ENCODE data around the gene RPL38. TPM values are rescaled to one million over a fixed set of nuclear protein-coding genes. Genes with fewer than 3 reads are reported as not detected.

RPL38 gene
- total RNA-seq, 1 donor from 2014 or later, result 659 TPM

DNA sequence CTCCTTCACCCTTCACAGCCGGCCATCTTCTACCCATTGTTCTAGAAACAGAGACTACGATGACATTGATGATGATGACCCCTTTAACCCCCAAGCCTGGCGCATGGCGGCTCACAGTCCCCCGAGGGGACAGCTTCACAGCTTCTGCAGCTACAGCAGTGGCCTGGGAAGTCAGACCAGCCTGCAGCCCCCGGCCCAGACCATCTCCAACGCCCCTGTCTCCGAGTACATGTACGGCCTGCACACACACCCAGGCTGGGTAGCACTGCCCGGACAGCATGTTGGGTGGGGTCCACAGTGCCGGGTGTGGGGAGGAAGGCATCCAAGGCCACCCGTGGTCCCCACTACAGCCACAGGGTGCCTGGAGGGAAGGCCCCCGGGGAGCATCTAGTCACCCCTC, 49.6 kb downstream of the RPL38 start:
- Histone ChIP-seq H3K27me3 (no peaks in the 10 kb centered on the region), H3K4me3 (no peak overlapping the region), H3K27ac (no peak overlapping the region), H3K36me3 (no peaks in the 10 kb centered on the region), H3K9me3 (no peaks in the 10 kb centered on the region), H3K4me1 (no peaks in the 10 kb centered on the region)
- ATAC-seq, result no peak
- TF ChIP-seq, protein P1, sequence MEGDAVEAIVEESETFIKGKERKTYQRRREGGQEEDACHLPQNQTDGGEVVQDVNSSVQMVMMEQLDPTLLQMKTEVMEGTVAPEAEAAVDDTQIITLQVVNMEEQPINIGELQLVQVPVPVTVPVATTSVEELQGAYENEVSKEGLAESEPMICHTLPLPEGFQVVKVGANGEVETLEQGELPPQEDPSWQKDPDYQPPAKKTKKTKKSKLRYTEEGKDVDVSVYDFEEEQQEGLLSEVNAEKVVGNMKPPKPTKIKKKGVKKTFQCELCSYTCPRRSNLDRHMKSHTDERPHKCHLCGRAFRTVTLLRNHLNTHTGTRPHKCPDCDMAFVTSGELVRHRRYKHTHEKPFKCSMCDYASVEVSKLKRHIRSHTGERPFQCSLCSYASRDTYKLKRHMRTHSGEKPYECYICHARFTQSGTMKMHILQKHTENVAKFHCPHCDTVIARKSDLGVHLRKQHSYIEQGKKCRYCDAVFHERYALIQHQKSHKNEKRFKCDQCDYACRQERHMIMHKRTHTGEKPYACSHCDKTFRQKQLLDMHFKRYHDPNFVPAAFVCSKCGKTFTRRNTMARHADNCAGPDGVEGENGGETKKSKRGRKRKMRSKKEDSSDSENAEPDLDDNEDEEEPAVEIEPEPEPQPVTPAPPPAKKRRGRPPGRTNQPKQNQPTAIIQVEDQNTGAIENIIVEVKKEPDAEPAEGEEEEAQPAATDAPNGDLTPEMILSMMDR (IDR thresholded peaks at IDR 0.05), result no peak
- intact Hi-C loops (cut with DNase I), result no loop called here
- no peak for DNase-seq

DNA sequence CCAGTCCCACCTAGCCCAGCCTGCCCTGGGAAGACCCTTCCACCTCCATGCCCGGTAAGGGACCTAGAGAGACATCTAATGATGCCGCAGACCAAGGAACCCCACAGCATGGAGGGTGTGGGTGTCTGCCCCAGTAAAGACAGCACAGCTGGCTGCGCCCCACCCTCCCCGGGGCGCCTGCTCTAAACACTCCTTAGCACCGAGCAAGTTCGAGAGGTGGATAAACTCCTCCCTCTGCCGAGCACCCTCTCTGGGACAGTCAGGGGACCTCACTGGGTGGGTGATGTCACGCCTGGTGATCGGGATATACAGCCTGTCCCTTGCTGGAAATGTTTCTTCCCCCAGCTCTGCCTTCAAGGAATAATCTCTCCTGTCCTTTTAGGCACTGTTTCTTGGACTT, 53.8 kb downstream of the RPL38 start:
- DNase-seq (no peak), ATAC-seq (no peak)
- no peaks in the 10 kb centered on the region for H3K9me3 ChIP-seq
- no peaks in the 10 kb centered on the region for H3K4me1 ChIP-seq
- H3K27me3 ChIP-seq, result no peaks in the 10 kb centered on the region
- H3K36me3 ChIP-seq, result no peaks in the 10 kb centered on the region
- H3K27ac ChIP-seq, result no peak overlapping the region
- intact Hi-C loops (cut with DNase I), result no loop called here
- TF ChIP-seq, protein P1 (IDR thresholded peaks at IDR 0.05), result no peak
- no peak overlapping the region for H3K4me3 ChIP-seq

DNA sequence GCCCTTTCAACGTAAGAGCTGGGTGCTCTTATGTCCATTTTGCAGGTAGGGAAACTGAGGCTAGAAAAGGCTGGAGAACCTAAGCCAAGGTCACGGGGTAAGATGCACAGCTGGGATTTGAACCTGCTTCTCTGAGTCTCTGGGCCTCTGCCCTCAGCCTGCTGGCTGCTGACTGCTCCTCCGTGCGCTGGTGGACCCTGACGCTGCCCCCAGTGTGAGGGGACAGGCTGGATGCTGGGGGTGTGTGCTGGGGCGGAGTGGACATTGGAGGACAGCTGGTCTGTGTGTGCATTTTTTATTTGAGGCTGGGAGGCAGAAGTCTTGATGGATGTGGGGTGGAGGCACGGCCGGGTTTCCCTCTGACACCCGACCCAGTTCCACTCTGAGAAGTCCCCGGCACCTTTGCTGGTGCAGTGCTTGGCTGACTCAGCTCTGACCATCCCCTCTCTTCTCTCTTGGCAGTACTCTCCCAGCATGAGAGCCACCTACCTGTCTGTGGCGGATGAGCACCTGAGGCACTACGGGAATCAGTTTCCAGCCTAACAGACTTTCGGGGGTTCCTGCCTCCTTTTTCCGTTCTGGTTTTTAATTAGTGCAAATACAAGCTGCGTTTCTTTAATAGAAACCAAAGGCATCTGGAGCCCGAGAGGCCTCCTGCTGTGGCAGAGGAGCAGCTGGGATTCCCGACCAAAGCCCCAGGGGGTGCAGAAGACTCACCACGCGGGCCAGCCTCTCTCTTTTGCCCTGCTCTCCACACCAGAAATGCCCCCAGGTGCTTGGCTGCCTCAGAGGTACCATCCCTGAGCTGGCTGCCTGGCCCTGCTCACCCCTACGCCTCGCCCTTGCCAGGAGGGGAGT, 56.4 kb downstream of the RPL38 start:
- ATAC-seq (no peak), DNase-seq (no peak)
- Histone ChIP-seq H3K9me3 (no peaks in the 10 kb centered on the region), H3K4me3 (no peak overlapping the region), H3K27ac (no peak overlapping the region), H3K4me1 (no peaks in the 10 kb centered on the region), H3K36me3 (no peaks in the 10 kb centered on the region), H3K27me3 (no peaks in the 10 kb centered on the region)
- intact Hi-C loops (cut with DNase I), result no loop called here
- TF ChIP-seq, protein P1 (IDR thresholded peaks at IDR 0.05), result no peak

Other genes starting within 250 kb of the RPL38 start
- 7.4 TPM for gene TTYH2, start 9.9 kb downstream of the RPL38 start, total RNA-seq
- not detected for gene DNAI2, start 70.6 kb downstream of the RPL38 start, total RNA-seq
- gene KIF19, start 122.5 kb downstream of the RPL38 start, total RNA-seq, result 0.23 TPM
- not detected for gene BTBD17, start 158.2 kb downstream of the RPL38 start, total RNA-seq
- gene GPR142, start 163.8 kb downstream of the RPL38 start, total RNA-seq, result not detected
- 48.6 TPM for gene GPRC5C, start 228.4 kb downstream of the RPL38 start, total RNA-seq